ENCODE measurements around the gene TMEM31.

TMEM31 gene

DNA sequence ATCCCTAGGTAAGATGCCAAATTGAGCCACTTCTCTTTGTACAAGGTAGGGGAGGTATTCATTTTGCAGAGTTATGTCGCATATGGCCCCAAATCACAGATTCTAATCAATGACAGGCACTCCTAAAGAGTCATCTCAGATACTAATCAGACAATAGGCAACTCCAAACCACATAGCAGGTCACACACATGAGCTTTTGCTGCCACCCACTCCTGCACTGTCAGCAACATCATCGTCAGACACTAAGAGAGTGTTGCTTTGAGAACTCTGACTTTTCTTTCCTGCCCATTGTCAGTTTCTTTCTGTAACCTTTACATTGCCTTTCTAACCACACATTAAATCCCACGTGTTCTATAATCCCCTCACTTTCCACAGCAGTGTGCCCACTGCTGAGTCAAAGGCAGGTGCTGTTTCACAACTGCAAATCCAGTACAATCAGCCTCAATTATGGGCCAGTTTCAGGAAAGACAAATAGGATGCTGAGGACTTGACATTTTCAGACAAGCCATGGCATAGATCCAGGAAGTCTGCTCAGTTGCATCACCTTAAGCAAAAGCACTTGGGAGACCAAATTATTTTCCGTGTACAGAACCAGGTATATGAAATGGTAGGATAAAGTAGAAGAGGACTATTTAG is 23.5 kb downstream of the TMEM31 start:
- DNase-seq (ENCODE audit: low read depth): peak; percentile 78
- TF ChIP-seq, protein P1, sequence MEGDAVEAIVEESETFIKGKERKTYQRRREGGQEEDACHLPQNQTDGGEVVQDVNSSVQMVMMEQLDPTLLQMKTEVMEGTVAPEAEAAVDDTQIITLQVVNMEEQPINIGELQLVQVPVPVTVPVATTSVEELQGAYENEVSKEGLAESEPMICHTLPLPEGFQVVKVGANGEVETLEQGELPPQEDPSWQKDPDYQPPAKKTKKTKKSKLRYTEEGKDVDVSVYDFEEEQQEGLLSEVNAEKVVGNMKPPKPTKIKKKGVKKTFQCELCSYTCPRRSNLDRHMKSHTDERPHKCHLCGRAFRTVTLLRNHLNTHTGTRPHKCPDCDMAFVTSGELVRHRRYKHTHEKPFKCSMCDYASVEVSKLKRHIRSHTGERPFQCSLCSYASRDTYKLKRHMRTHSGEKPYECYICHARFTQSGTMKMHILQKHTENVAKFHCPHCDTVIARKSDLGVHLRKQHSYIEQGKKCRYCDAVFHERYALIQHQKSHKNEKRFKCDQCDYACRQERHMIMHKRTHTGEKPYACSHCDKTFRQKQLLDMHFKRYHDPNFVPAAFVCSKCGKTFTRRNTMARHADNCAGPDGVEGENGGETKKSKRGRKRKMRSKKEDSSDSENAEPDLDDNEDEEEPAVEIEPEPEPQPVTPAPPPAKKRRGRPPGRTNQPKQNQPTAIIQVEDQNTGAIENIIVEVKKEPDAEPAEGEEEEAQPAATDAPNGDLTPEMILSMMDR (IDR thresholded peaks at IDR 0.05; ENCODE audit: insufficient read depth, low read depth, low read length, missing control alignments): no peak

DNA sequence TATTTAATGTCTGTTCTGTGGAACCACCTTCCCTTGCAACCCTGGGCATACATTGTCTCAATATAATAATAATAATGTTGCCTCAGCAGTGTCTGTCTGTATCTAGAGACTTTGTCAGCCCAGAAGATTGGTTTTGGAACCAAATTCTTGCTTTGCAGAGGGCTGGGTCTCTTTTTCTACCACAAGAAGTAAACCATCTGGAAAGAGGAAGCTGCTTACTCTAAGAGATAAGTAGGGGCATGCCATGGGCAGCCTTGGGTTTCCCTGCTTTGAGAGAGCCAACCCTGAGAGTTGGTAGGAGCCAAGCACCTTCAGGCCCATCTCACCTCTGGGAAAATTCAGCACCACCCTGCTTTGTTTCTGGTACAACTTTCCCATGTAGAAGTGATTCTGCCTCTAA is 27.0 kb downstream of the TMEM31 start:
- DNase-seq (ENCODE audit: low read depth): no peak
- TF ChIP-seq, protein P1 (IDR thresholded peaks at IDR 0.05; ENCODE audit: insufficient read depth, low read depth, low read length, missing control alignments): no peak
- H3K4me3 ChIP-seq (ENCODE audit: low read length): no peak overlapping the region

More for the DNA sequence above, 23.5 kb downstream of the TMEM31 start:
- no peak overlapping the region for H3K4me3 ChIP-seq (ENCODE audit: low read length)

DNA sequence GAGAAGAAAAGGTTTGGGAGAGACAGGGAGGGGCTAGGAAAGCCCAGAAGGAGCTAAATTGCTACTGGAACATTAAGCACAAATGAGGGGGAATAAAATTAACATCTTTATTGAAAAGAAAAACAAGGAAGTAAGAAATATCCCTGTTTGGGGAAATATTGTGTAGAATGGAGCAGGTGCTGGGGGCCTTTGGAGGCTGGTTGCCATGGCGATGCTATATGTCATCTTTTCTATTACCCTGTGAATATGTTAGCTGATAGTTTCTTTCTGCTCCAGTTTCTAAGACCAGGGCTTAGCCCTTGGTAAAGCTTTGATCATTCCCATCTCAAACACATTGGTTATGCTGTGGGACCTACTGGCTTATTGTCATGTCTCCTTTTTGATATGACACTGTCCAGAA is 28.7 kb downstream of the TMEM31 start:
- H3K4me3 ChIP-seq (ENCODE audit: low read length): no peak overlapping the region
- no peak for DNase-seq (ENCODE audit: low read depth)
- TF ChIP-seq, protein P1 (IDR thresholded peaks at IDR 0.05; ENCODE audit: insufficient read depth, low read depth, low read length, missing control alignments): no peak

DNA sequence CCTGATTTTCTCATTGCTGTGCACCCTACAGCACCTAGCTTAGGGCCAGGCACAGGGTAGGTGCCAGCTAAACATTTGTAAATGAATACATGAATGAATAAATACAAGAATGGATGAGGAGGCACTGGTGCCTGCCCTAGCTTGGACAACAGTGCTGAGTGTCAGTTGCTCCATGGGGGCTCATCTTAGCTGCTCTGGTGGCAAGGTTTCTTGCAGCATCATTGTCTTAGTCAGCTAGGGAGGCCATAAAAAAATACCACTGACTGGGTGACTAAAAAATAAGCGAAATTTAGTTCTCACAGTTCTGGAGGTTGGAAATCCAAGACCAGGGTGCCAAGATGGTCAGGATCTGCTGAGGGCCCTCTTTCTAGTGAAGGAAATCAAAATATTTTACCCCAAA is 31.2 kb downstream of the TMEM31 start:
- DNase-seq (ENCODE audit: low read depth): no peak
- TF ChIP-seq, protein P1 (IDR thresholded peaks at IDR 0.05; ENCODE audit: insufficient read depth, low read depth, low read length, missing control alignments): no peak
- no peak overlapping the region for H3K4me3 ChIP-seq (ENCODE audit: low read length)

DNA sequence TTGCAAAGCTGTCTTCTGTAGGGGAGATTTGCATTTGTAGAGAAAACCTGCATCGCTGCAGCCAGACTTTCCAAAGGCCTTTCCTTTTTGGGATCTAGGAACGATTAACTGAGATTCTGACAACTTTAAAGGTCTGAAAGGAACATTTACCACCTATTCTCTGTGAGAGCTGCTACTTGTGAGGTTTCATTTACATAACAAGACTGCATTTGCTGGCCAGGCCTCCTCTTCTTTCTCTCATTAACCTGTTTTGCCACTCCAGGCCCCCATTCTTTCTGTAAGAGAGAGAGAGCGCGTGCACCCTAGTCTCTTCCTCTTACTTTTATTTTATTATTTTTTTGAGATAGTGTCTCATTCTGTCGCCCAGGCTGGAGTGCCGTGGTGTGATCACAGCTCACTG is 31.6 kb downstream of the TMEM31 start:
- TF ChIP-seq, protein P1 (IDR thresholded peaks at IDR 0.05; ENCODE audit: insufficient read depth, low read depth, low read length, missing control alignments): no peak
- no peak for DNase-seq (ENCODE audit: low read depth)
- no peak overlapping the region for H3K4me3 ChIP-seq (ENCODE audit: low read length)

DNA sequence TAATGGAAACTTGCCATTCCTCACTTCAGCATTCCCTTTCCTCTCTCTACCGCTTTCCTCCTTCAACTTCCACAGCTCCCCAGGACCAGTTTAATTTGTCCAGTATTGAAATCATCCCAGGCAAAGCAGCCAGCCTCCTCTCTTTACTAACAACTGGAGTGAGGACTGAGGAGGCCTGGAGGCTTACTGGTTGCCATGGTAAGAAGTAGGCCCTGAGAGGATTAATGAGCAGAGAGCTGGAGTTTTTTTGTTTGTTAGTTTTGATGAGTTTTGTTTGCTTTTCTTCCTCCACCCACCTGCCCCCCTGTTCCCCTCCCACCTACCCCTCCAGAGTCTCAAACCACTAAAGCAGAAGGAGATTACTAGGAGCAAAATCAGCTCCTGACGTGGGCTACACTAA is 36.5 kb downstream of the TMEM31 start:
- no peak for DNase-seq (ENCODE audit: low read depth)
- TF ChIP-seq, protein P1 (IDR thresholded peaks at IDR 0.05; ENCODE audit: insufficient read depth, low read depth, low read length, missing control alignments): no peak
- H3K4me3 ChIP-seq (ENCODE audit: low read length): no peak overlapping the region

DNA sequence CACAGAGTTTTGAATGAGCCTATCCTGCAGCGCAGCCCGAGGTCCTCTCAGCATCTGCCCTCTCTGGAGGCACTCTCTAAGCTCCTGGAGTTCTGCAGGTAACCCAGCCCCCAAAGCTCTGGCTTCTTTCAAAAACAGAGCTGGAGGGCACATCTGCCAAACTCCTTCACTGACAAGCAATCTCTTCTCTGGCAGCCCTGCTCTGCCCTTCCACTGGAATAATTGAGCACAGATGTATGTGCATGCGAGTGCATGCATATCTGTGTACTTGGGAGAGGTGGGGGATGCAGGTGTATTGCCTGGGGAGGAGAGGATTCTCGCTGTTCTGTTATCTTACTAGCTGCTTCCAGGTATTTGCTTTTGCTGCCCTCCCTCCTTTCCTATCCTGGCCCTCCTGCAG is 43.7 kb downstream of the TMEM31 start:
- TF ChIP-seq, protein P1 (IDR thresholded peaks at IDR 0.05; ENCODE audit: insufficient read depth, low read depth, low read length, missing control alignments): no peak
- H3K4me3 ChIP-seq (ENCODE audit: low read length): no peak overlapping the region
- no peak for DNase-seq (ENCODE audit: low read depth)
